IMR-90 (cell line): ENCODE measurements around the gene TNPO1.

ENCODE experiments used
- CEBPB ChIP-seq: IDR thresholded peaks from 2 replicates; pipeline ENCODE4 v1.6.1; 2012; ENCODE audit warnings: low read depth, low read length, improper control_type of control experiment
- MAFK ChIP-seq: IDR thresholded peaks from 2 replicates; pipeline ENCODE4 v1.6.1; 2012; ENCODE audit warnings: low read depth, low read length, improper control_type of control experiment
- MAZ ChIP-seq: IDR thresholded peaks from 2 replicates; pipeline ENCODE4 v1.6.1; 2012; ENCODE audit warnings: low read depth, mild to moderate bottlenecking, low read length, improper control_type of control experiment, moderate library complexity, borderline replicate concordance
- POLR2A ChIP-seq: IDR thresholded peaks from 2 replicates; pipeline ENCODE4 v1.6.1; 2012; ENCODE audit warnings: mild to moderate bottlenecking, low read depth, low read length
- RAD21 ChIP-seq: IDR thresholded peaks from 2 replicates; pipeline ENCODE4 v1.6.1; 2012; ENCODE audit warnings: low read length, improper control_type of control experiment
- TF ChIP-seq, protein P1 (sequence below): conservative IDR thresholded peaks from 2 replicates; pipeline ENCODE4 v1.5.1; 2012; ENCODE audit warnings: mild to moderate bottlenecking, low read depth, low read length, improper control_type of control experiment
- TF ChIP-seq, protein P2 (sequence below): fragments of 150-350 bp; IDR thresholded peaks from 2 replicates; pipeline ENCODE4 v1.6.1; 2017; ENCODE audit warnings: mild to moderate bottlenecking, antibody characterized with exemption, low read length, low read depth

DNA sequence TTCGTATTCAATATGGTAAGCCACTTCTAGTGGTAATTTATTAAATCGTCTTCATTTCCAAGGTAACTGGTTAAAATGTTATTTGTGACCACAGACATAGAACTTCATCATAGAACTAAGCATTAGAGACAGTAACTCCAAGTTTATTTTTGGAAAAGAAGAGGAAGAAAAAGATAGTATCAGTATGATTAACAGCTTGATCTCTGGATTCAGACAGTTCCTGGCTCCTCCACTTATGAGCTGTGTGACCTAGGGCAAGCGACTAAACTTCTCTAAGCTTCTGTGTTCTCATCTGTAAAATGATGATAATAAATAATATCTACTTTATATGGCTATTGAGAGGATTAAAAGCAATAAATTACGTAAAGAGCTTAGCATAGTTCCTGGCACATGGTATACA, 29.8 kb upstream of the TNPO1 start:
- TF ChIP-seq, protein P1, sequence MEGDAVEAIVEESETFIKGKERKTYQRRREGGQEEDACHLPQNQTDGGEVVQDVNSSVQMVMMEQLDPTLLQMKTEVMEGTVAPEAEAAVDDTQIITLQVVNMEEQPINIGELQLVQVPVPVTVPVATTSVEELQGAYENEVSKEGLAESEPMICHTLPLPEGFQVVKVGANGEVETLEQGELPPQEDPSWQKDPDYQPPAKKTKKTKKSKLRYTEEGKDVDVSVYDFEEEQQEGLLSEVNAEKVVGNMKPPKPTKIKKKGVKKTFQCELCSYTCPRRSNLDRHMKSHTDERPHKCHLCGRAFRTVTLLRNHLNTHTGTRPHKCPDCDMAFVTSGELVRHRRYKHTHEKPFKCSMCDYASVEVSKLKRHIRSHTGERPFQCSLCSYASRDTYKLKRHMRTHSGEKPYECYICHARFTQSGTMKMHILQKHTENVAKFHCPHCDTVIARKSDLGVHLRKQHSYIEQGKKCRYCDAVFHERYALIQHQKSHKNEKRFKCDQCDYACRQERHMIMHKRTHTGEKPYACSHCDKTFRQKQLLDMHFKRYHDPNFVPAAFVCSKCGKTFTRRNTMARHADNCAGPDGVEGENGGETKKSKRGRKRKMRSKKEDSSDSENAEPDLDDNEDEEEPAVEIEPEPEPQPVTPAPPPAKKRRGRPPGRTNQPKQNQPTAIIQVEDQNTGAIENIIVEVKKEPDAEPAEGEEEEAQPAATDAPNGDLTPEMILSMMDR, result no peak
- no peak for TF ChIP-seq MAZ
- TF ChIP-seq POLR2A, result no peak
- no peak for TF ChIP-seq CEBPB
- no peak for TF ChIP-seq MAFK
- TF ChIP-seq RAD21, result no peak
- TF ChIP-seq, protein P2, sequence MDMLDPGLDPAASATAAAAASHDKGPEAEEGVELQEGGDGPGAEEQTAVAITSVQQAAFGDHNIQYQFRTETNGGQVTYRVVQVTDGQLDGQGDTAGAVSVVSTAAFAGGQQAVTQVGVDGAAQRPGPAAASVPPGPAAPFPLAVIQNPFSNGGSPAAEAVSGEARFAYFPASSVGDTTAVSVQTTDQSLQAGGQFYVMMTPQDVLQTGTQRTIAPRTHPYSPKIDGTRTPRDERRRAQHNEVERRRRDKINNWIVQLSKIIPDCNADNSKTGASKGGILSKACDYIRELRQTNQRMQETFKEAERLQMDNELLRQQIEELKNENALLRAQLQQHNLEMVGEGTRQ, result no peak
